Osteocyte (in vitro differentiated cells): ENCODE results near the gene ZNF837. TPM values are rescaled to one million over a fixed set of nuclear protein-coding genes. Genes with fewer than 3 reads are reported as not detected.

ENCODE experiments used
- DNase-seq: peaks from one replicate; pipeline ENCODE4 v3.0.0; 2021; ENCODE audit warnings: mixed read lengths; ENCODE audit not compliant: unreplicated experiment; ENCODE audit errors: extremely low spot score
- H3K27ac Mint-ChIP-seq: one replicate; pipeline ENCODE4 v1.8.0; 2021; ENCODE audit warnings: mild to moderate bottlenecking, mixed read lengths; ENCODE audit not compliant: unreplicated experiment
- H3K27me3 Mint-ChIP-seq: one replicate; pipeline ENCODE4 v1.8.0; 2021; ENCODE audit warnings: mixed read lengths; ENCODE audit not compliant: unreplicated experiment
- H3K36me3 Mint-ChIP-seq: one replicate; pipeline ENCODE4 v1.8.0; 2021; ENCODE audit warnings: mixed read lengths; ENCODE audit not compliant: unreplicated experiment
- H3K4me1 Mint-ChIP-seq: one replicate; pipeline ENCODE4 v1.8.0; 2021; ENCODE audit warnings: mixed read lengths; ENCODE audit not compliant: unreplicated experiment
- H3K4me3 Mint-ChIP-seq: one replicate; pipeline ENCODE4 v1.8.0; 2021; ENCODE audit warnings: mild to moderate bottlenecking, moderate library complexity, mixed read lengths; ENCODE audit not compliant: unreplicated experiment
- H3K9me3 Mint-ChIP-seq: one replicate; pipeline ENCODE4 v1.8.0; 2021; ENCODE audit warnings: mixed read lengths; ENCODE audit not compliant: unreplicated experiment
- CTCF ChIP-seq: fragments of 200-600 bp; sonication (generic); IDR thresholded peaks from 2 replicates; pipeline ENCODE4 v1.5.0; 2021; ENCODE audit warnings: antibody characterized with exemption, mild to moderate bottlenecking, moderate library complexity
- total RNA-seq: library from RNA; stranded (reverse); gene quantifications from 2 replicates; pipeline ENCODE4 v1.2.1, GENCODE V29; 2021

Gene ZNF837
- total RNA-seq, 1 donor from 2014 or later: 3.0 TPM

GRCh38 chr19:58357481-58358145 is 23.2 kb downstream of the ZNF837 start:
- H3K27me3 Mint-ChIP-seq: no peaks in the 10 kb centered on the region
- peaks cover 11% of the 10 kb centered on the region for H3K4me1 Mint-ChIP-seq
- H3K36me3 Mint-ChIP-seq: no peaks in the 10 kb centered on the region
- DNase-seq: no peak
- no peak overlapping the region for H3K4me3 Mint-ChIP-seq
- no peak overlapping the region for H3K27ac Mint-ChIP-seq
- TF ChIP-seq CTCF: no peak
- H3K9me3 Mint-ChIP-seq: no peaks in the 10 kb centered on the region

- Mint-ChIP-seq H3K9me3 (no peaks in the 10 kb centered on the region), H3K27me3 (no peaks in the 10 kb centered on the region), H3K36me3 (peaks cover 2% of the 10 kb centered on the region), H3K4me3 (no peak overlapping the region), H3K4me1 (peaks cover 7% of the 10 kb centered on the region), H3K27ac (no peak overlapping the region)
- no peak for TF ChIP-seq CTCF
- no peak for DNase-seq
These were observed 23.9 kb downstream of the ZNF837 start for GRCh38 chr19:58356766-58357480.

GRCh38 chr19:58355908-58356765 is 24.7 kb downstream of the ZNF837 start:
- TF ChIP-seq CTCF: no peak
- DNase-seq: no peak
- no peak overlapping the region for H3K4me3 Mint-ChIP-seq

GRCh38 chr19:58355215-58355796 is 25.5 kb downstream of the ZNF837 start:
- H3K27me3 Mint-ChIP-seq: no peaks in the 10 kb centered on the region
- no peak for TF ChIP-seq CTCF
- H3K27ac Mint-ChIP-seq: no peak overlapping the region
- H3K4me1 Mint-ChIP-seq: no peaks in the 10 kb centered on the region
- DNase-seq: no peak
- no peak overlapping the region for H3K4me3 Mint-ChIP-seq
- H3K9me3 Mint-ChIP-seq: no peaks in the 10 kb centered on the region
- H3K36me3 Mint-ChIP-seq: peaks cover 6% of the 10 kb centered on the region

More at GRCh38 chr19:58355908-58356765, 24.7 kb downstream of the ZNF837 start:
- Mint-ChIP-seq H3K4me1 (no peaks in the 10 kb centered on the region), H3K27me3 (no peaks in the 10 kb centered on the region), H3K9me3 (no peaks in the 10 kb centered on the region), H3K36me3 (peaks cover 4% of the 10 kb centered on the region), H3K27ac (no peak overlapping the region)
